HepG2 (cell line): ENCODE measurements around the gene COX5B.

Experiments used
- TCF12 ChIP-seq, 2 experiments: fragments of 450-650 bp in 1 of 2; sonication (generic) in 1 of 2; formaldehyde crosslinking in 1 of 2; IDR thresholded peaks; 2 replicates each; pipeline versions ENCODE4 v1.6.1 to v1.8.0; 2017 to 2022; ENCODE audit warnings: antibody characterized with exemption in 1 of 2, mild to moderate bottlenecking in 1 of 2, missing genetic modification reagents in 1 of 2, moderate library complexity in 1 of 2
- TF ChIP-seq, protein P1 (sequence below), 2 experiments: IDR thresholded peaks; 2 replicates each; pipeline ENCODE4 v1.6.1; 2011 to 2012; ENCODE audit warnings: low read length in 2 of 2, borderline replicate concordance in 1 of 2, low read depth in 1 of 2, mild to moderate bottlenecking in 1 of 2, moderate library complexity in 1 of 2

DNA sequence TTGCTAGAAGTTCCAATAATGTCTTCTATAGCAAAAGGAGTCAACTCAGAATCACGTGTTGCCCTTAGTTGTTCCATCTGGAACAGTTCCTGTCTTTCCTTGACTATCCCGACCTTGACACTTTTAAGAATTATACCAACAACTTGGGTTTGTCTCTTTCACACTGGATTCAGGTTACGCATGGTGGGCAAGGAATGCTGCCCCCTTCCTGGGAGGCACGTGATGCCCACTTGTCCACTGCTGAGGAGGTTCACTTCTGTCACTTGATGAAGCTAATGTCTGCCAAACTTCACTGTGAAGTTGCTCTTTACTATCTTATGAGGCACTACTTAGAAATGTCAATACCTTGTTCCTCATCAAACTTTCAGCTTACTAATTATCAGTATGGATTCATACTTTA lies 5.3 kb downstream of the COX5B start:
- TF ChIP-seq, protein P1, sequence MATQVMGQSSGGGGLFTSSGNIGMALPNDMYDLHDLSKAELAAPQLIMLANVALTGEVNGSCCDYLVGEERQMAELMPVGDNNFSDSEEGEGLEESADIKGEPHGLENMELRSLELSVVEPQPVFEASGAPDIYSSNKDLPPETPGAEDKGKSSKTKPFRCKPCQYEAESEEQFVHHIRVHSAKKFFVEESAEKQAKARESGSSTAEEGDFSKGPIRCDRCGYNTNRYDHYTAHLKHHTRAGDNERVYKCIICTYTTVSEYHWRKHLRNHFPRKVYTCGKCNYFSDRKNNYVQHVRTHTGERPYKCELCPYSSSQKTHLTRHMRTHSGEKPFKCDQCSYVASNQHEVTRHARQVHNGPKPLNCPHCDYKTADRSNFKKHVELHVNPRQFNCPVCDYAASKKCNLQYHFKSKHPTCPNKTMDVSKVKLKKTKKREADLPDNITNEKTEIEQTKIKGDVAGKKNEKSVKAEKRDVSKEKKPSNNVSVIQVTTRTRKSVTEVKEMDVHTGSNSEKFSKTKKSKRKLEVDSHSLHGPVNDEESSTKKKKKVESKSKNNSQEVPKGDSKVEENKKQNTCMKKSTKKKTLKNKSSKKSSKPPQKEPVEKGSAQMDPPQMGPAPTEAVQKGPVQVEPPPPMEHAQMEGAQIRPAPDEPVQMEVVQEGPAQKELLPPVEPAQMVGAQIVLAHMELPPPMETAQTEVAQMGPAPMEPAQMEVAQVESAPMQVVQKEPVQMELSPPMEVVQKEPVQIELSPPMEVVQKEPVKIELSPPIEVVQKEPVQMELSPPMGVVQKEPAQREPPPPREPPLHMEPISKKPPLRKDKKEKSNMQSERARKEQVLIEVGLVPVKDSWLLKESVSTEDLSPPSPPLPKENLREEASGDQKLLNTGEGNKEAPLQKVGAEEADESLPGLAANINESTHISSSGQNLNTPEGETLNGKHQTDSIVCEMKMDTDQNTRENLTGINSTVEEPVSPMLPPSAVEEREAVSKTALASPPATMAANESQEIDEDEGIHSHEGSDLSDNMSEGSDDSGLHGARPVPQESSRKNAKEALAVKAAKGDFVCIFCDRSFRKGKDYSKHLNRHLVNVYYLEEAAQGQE (IDR thresholded peaks at IDR 0.05; ENCODE audit: borderline replicate concordance in 1 of 2, low read depth in 1 of 2, low read length in 2 of 2), result no peak
- TF ChIP-seq TCF12 (IDR thresholded peaks at IDR 0.05) (no peak), TCF12 (CRISPR knock-in tag; IDR thresholded peaks at IDR 0.05) (no peak)
